HepG2 (cell line): Measurements from ENCODE around the gene GSDME. TPM values are rescaled to one million over a fixed set of nuclear protein-coding genes. Genes with fewer than 3 reads are reported as not detected.

Source experiments
- ATAC-seq: fragments of 200-7000 bp; cut with Tn5 transposase; 3 replicates; pipeline ENCODE4 v1.9.1; 2020; ENCODE audit warnings: mild to moderate bottlenecking, moderate library complexity
- BruUV-seq: library from RNA; stranded (reverse); fragments of 400-500 nt; replicated peaks from 2 replicates; lab custom pipeline; 2021; lab: Mats Ljungman, UMichigan
- CTCF ChIA-PET: fragments of 300-600 bp; formaldehyde crosslinking; extraction: SDS; loops from one replicate; lab custom pipeline; 2021; ENCODE audit warnings: low total read pairs, inconsistent platforms, low intra/inter-chr PET ratio; lab: Yijun Ruan, JAX
- POLR2A ChIA-PET: fragments of 350-600 bp; sonication (Branson Sonifier 250); formaldehyde crosslinking; loops from one replicate; lab custom pipeline; 2020; ENCODE audit warnings: antibody characterized with exemption, inconsistent platforms; lab: Yijun Ruan, JAX
- DNase-seq: peaks from one replicate; pipeline ENCODE4 v3.0.0-alpha.2; 2015; ENCODE audit warnings: low spot score
- FAIRE-seq: peaks from 3 replicates; lab custom pipeline; 2011; peaks lifted over from hg19 to GRCh38; lab: Jason Lieb, UNC
- H2AFZ ChIP-seq: one replicate; pipeline ENCODE4 v1.6.1; 2011; ENCODE audit warnings: low read length, inconsistent platforms
- H3K27ac ChIP-seq: fragments of 300-600 bp; 3 replicates; pipeline ENCODE4 v1.8.0; 2011; ENCODE audit warnings: mixed run types, mild to moderate bottlenecking, mixed read lengths, low read length, inconsistent platforms; ENCODE audit not compliant: insufficient read depth; ENCODE audit errors: extremely low read length
- H3K27me3 ChIP-seq, 2 experiments: fragments of 200-600 bp in 1 of 2; 2 replicates in 1 of 2; 3 replicates in 1 of 2; pipeline versions ENCODE4 v1.6.0 to v1.8.0; 2011; ENCODE audit warnings: low read length in 2 of 2, mild to moderate bottlenecking in 2 of 2, moderate library complexity in 2 of 2, inconsistent platforms in 1 of 2; ENCODE audit not compliant: insufficient read depth in 2 of 2, control insufficient read depth in 1 of 2
- H3K36me3 ChIP-seq, 2 experiments: fragments of 200-600 bp in 1 of 2; replicated peaks in 1 of 2; 2 replicates in 1 of 2; 3 replicates in 1 of 2; pipeline versions ENCODE4 v1.5.1 to v1.8.0; 2011; ENCODE audit warnings: low read length in 2 of 2, inconsistent platforms in 1 of 2; ENCODE audit not compliant: insufficient read depth in 2 of 2, control insufficient read depth in 1 of 2
- H3K4me1 ChIP-seq: 2 replicates; pipeline ENCODE4 v1.5.1; 2012; ENCODE audit warnings: low read length, inconsistent platforms; ENCODE audit not compliant: insufficient read depth
- H3K4me2 ChIP-seq: 2 replicates; pipeline ENCODE4 v1.6.0; 2011; ENCODE audit warnings: low read depth, low read length, inconsistent platforms
- H3K4me3 ChIP-seq, 3 experiments: fragments of 200-600 bp in 1 of 3; sonication (generic), shearing (Covaris generic) in 1 of 3; replicated peaks in 1 of 3; 2 replicates each; pipeline ENCODE4 v1.5.1; 2011 to 2016; ENCODE audit warnings: low read length in 3 of 3, inconsistent platforms in 2 of 3, low read depth in 2 of 3, mild to moderate bottlenecking in 2 of 3, control low read depth in 1 of 3, mixed read lengths in 1 of 3; ENCODE audit not compliant: insufficient read depth in 1 of 3
- H3K79me2 ChIP-seq: one replicate; pipeline ENCODE4 v1.6.1; 2011; ENCODE audit warnings: low read length, inconsistent platforms; ENCODE audit not compliant: insufficient read depth
- H3K9ac ChIP-seq: 2 replicates; pipeline ENCODE4 v1.6.0; 2011; ENCODE audit warnings: mild to moderate bottlenecking, low read depth, low read length, inconsistent platforms; ENCODE audit not compliant: insufficient read depth
- H3K9me3 ChIP-seq: 2 replicates; pipeline ENCODE4 v1.5.1; 2012; ENCODE audit warnings: mild to moderate bottlenecking, low read length
- H4K20me1 ChIP-seq: 2 replicates; pipeline ENCODE4 v1.6.0; 2011; ENCODE audit warnings: inconsistent platforms, mild to moderate bottlenecking, low read length, moderate library complexity; ENCODE audit not compliant: insufficient read depth
- ARID2 ChIP-seq: sonication (generic); formaldehyde crosslinking; IDR thresholded peaks from 2 replicates; pipeline ENCODE4 v1.8.1; 2022; ENCODE audit warnings: mild to moderate bottlenecking, missing genetic modification reagents, borderline replicate concordance
- FOXO4 ChIP-seq: sonication (generic); formaldehyde crosslinking; conservative IDR thresholded peaks from 2 replicates; pipeline ENCODE4 v1.8.1; 2023; ENCODE audit warnings: missing genetic modification reagents
- GTF3A ChIP-seq: sonication (generic); formaldehyde crosslinking; conservative IDR thresholded peaks from 2 replicates; pipeline ENCODE4 v1.4.0; 2020; ENCODE audit warnings: mild to moderate bottlenecking, missing genetic modification reagents
- IKZF5 ChIP-seq: IDR thresholded peaks from 2 replicates; pipeline ENCODE4 v1.6.1; 2018; ENCODE audit warnings: missing genetic modification reagents, mild to moderate bottlenecking, missing compliant biosample characterization
- ISX ChIP-seq: sonication (generic); formaldehyde crosslinking; conservative IDR thresholded peaks from 2 replicates; pipeline ENCODE4 v1.5.0; 2020; ENCODE audit warnings: missing genetic modification reagents
- KDM1A ChIP-seq: IDR thresholded peaks from 2 replicates; pipeline ENCODE4 v1.6.1; 2016; ENCODE audit warnings: missing compliant biosample characterization
- NBN ChIP-seq: fragments of 450-650 bp; conservative IDR thresholded peaks from 2 replicates; pipeline ENCODE4 v1.6.1; 2017
- NFE2 ChIP-seq: sonication (generic); formaldehyde crosslinking; IDR thresholded peaks from 2 replicates; pipeline ENCODE4 v1.4.0; 2020; ENCODE audit warnings: missing genetic modification reagents
- SPEN ChIP-seq: sonication (generic); formaldehyde crosslinking; IDR thresholded peaks from 2 replicates; pipeline ENCODE4 v1.5.1; 2020; ENCODE audit warnings: low read depth, mild to moderate bottlenecking, missing genetic modification reagents
- ZNF180 ChIP-seq: sonication (generic); formaldehyde crosslinking; IDR thresholded peaks from 2 replicates; pipeline ENCODE4 v1.4.0; 2020; ENCODE audit warnings: low read depth, missing genetic modification reagents, borderline replicate concordance
- ZNF382 ChIP-seq: sonication (generic); formaldehyde crosslinking; IDR thresholded peaks from 2 replicates; pipeline ENCODE4 v1.5.0; 2020; ENCODE audit warnings: missing genetic modification reagents, mild to moderate bottlenecking, borderline replicate concordance
- ZNF589 ChIP-seq: sonication (generic); formaldehyde crosslinking; conservative IDR thresholded peaks from 2 replicates; pipeline ENCODE4 v1.8.0; 2022; ENCODE audit warnings: mild to moderate bottlenecking, moderate library complexity, missing genetic modification reagents
- WGBS: methylation state at CpG from one replicate; pipeline ENCODE4 v1.1.6; 2017; ENCODE audit warnings: low lambda C conversion rate; 5-methylcytosine and 5-hydroxymethylcytosine counted together
- in situ Hi-C: cut with HindIII; loops from 2 replicates; pipeline ENCODE4 v1.10.0; 2017; ENCODE audit warnings: low pct_unique_long_range_greater_than_20kb; ENCODE audit not compliant: extremely low pct_ligation_motif_present
- intact Hi-C: fragments of 100-400 bp; cut with micrococcal nuclease; formaldehyde crosslinking; loops from one replicate; pipeline ENCODE4 v1.10.0; 2022; ENCODE audit not compliant: unreplicated experiment
- polyA plus RNA-seq, 8 experiments: library from polyadenylated mRNA; depleted of rRNA in 3 of 8; stranded (reverse) in 7 of 8; unstranded in 1 of 8; fragments of >200 nt; fragmentation: Illumina TruSeq in 4 of 8; extraction: Trizol in 4 of 8; gene quantifications; 2 replicates each; pipeline versions ENCODE4 v1.2.1 to v1.2.3, GENCODE V29; 2011 to 2016; ENCODE audit warnings: low read depth in 4 of 8, missing spikeins in 1 of 8, mixed read lengths in 1 of 8; ENCODE audit not compliant: insufficient read depth in 1 of 8
- total RNA-seq, 5 experiments: library from RNA; depleted of rRNA; stranded (reverse); fragments of >200 nt; fragmentation: Illumina TruSeq; extraction: Trizol; gene quantifications; 2 replicates each; pipeline ENCODE4 v1.2.3, GENCODE V29; 2016; ENCODE audit warnings: low read depth in 1 of 5
- TF ChIP-seq, protein P1 (sequence below): sonication (generic); formaldehyde crosslinking; IDR thresholded peaks from 2 replicates; pipeline ENCODE4 v1.4.0; 2020; ENCODE audit warnings: low read depth, mild to moderate bottlenecking, missing genetic modification reagents
- TF ChIP-seq, protein P2 (sequence below): IDR thresholded peaks from 2 replicates; pipeline ENCODE4 v1.6.1; 2012; ENCODE audit warnings: low read depth, low read length, improper control_type of control experiment
- TF ChIP-seq, protein P3 (sequence below): sonication (generic); formaldehyde crosslinking; IDR thresholded peaks from 2 replicates; pipeline ENCODE4 v1.8.0; 2022; ENCODE audit warnings: missing genetic modification reagents, mild to moderate bottlenecking, moderate library complexity, borderline replicate concordance
- TF ChIP-seq, protein P4 (sequence below): sonication (generic); formaldehyde crosslinking; IDR thresholded peaks from 2 replicates; pipeline ENCODE4 v1.9.0; 2021; ENCODE audit warnings: missing genetic modification reagents, borderline replicate concordance

Gene GSDME
- total and polyA plus RNA-seq, 2 of the 13 experiments (the other 11 are each of a cell fraction or from before 2014, with no cell fraction given) = 19.2 to 28.2 TPM

GRCh38 chr7:24764011-24764410, 6.7 kb upstream of the GSDME start:
- no peak overlapping the region for H3K27ac ChIP-seq
- H3K4me1 ChIP-seq = no peaks in the 10 kb centered on the region; the same call in 1 of the 2 replicates
- intact Hi-C loops (no loop called here), in situ Hi-C loops (no loop called here)
- DNase-seq (no peak), FAIRE-seq (no peak), ATAC-seq (no peak)
- no peak overlapping the region for H3K4me3 ChIP-seq
- no peak overlapping the region for H3K9ac ChIP-seq
- no peaks in the 10 kb centered on the region for H3K27me3 ChIP-seq
- no peaks in the 10 kb centered on the region for H4K20me1 ChIP-seq
- ChIA-PET CTCF (no interaction called here), POLR2A (no interaction called here)
- H3K79me2 ChIP-seq = no peaks in the 10 kb centered on the region
- no TSS peak for BruUV-seq
- WGBS = 30% methylated on average over 1 of the region's 1 CpG
- no peaks in the 10 kb centered on the region for H3K9me3 ChIP-seq
- no peak overlapping the region for H2AFZ ChIP-seq
- no peak overlapping the region for H3K4me2 ChIP-seq
- no peaks in the 10 kb centered on the region for H3K36me3 ChIP-seq
- TF ChIP-seq NFE2 (CRISPR knock-in tag) = no peak
- TF ChIP-seq, protein P1, sequence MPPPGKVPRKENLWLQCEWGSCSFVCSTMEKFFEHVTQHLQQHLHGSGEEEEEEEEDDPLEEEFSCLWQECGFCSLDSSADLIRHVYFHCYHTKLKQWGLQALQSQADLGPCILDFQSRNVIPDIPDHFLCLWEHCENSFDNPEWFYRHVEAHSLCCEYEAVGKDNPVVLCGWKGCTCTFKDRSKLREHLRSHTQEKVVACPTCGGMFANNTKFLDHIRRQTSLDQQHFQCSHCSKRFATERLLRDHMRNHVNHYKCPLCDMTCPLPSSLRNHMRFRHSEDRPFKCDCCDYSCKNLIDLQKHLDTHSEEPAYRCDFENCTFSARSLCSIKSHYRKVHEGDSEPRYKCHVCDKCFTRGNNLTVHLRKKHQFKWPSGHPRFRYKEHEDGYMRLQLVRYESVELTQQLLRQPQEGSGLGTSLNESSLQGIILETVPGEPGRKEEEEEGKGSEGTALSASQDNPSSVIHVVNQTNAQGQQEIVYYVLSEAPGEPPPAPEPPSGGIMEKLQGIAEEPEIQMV (CRISPR knock-in tag) = no peak
- no peak for TF ChIP-seq IKZF5
- TF ChIP-seq, protein P2, sequence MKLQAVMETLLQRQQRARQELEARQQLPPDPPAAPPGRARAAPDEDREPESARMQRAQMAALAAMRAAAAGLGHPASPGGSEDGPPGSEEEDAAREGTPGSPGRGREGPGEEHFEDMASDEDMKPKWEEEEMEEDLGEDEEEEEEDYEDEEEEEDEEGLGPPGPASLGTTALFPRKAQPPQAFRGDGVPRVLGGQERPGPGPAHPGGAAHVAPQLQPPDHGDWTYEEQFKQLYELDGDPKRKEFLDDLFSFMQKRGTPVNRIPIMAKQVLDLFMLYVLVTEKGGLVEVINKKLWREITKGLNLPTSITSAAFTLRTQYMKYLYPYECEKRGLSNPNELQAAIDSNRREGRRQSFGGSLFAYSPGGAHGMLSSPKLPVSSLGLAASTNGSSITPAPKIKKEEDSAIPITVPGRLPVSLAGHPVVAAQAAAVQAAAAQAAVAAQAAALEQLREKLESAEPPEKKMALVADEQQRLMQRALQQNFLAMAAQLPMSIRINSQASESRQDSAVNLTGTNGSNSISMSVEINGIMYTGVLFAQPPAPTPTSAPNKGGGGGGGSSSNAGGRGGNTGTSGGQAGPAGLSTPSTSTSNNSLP = no peak
- TF ChIP-seq, protein P3, sequence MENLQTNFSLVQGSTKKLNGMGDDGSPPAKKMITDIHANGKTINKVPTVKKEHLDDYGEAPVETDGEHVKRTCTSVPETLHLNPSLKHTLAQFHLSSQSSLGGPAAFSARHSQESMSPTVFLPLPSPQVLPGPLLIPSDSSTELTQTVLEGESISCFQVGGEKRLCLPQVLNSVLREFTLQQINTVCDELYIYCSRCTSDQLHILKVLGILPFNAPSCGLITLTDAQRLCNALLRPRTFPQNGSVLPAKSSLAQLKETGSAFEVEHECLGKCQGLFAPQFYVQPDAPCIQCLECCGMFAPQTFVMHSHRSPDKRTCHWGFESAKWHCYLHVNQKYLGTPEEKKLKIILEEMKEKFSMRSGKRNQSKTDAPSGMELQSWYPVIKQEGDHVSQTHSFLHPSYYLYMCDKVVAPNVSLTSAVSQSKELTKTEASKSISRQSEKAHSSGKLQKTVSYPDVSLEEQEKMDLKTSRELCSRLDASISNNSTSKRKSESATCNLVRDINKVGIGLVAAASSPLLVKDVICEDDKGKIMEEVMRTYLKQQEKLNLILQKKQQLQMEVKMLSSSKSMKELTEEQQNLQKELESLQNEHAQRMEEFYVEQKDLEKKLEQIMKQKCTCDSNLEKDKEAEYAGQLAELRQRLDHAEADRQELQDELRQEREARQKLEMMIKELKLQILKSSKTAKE (CRISPR knock-in tag) = no peak
- TF ChIP-seq ISX (CRISPR knock-in tag) = no peak
- TF ChIP-seq ZNF382 = no peak
- TF ChIP-seq, protein P4, sequence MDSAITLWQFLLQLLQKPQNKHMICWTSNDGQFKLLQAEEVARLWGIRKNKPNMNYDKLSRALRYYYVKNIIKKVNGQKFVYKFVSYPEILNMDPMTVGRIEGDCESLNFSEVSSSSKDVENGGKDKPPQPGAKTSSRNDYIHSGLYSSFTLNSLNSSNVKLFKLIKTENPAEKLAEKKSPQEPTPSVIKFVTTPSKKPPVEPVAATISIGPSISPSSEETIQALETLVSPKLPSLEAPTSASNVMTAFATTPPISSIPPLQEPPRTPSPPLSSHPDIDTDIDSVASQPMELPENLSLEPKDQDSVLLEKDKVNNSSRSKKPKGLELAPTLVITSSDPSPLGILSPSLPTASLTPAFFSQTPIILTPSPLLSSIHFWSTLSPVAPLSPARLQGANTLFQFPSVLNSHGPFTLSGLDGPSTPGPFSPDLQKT = no peak
- no peak for TF ChIP-seq KDM1A (CRISPR knock-in tag)
- TF ChIP-seq ARID2 (CRISPR knock-in tag) = no peak
- no peak for TF ChIP-seq SPEN (CRISPR knock-in tag)
- TF ChIP-seq FOXO4 (CRISPR knock-in tag) = no peak
- TF ChIP-seq NBN = no peak
- TF ChIP-seq GTF3A (CRISPR knock-in tag) = no peak
- TF ChIP-seq ZNF589 (CRISPR knock-in tag) = no peak
- no peak for TF ChIP-seq ZNF180
